Hepatocyte (in vitro differentiated cells): ENCODE results near the gene DNAJB5.

Source experiments
- EZH2 ChIP-seq: fragments of 200-600 bp; sonication (generic); IDR thresholded peaks from 2 replicates; pipeline ENCODE4 v1.6.1; 2016; ENCODE audit warnings: antibody characterized with exemption, mild to moderate bottlenecking, borderline replicate concordance
- TF ChIP-seq, protein P1 (sequence below): fragments of 200-600 bp; sonication (generic); IDR thresholded peaks from 2 replicates; pipeline ENCODE4 v1.5.1; 2016; ENCODE audit warnings: antibody characterized with exemption, mild to moderate bottlenecking; ENCODE audit not compliant: poor library complexity

DNA sequence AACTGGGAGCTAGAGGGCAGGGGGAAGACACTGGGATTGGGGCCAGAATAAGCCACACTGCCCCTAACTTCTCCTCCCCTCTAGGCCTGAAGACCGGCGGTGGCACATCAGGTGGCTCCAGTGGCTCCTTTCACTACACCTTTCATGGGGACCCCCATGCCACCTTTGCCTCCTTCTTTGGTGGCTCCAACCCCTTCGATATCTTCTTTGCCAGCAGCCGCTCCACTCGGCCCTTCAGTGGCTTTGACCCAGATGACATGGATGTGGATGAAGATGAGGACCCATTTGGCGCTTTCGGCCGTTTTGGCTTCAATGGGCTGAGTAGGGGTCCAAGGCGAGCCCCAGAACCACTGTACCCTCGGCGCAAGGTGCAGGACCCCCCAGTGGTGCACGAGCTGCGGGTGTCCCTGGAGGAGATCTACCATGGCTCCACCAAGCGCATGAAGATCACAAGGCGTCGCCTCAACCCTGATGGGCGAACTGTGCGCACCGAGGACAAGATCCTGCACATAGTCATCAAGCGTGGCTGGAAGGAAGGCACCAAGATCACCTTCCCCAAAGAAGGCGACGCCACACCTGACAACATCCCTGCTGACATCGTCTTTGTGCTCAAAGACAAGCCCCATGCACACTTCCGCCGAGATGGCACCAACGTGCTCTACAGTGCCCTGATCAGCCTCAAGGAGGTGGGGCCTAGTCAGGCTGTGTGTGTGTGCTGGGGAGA lies 6.8 kb downstream of the DNAJB5 start:
- TF ChIP-seq, protein P1, sequence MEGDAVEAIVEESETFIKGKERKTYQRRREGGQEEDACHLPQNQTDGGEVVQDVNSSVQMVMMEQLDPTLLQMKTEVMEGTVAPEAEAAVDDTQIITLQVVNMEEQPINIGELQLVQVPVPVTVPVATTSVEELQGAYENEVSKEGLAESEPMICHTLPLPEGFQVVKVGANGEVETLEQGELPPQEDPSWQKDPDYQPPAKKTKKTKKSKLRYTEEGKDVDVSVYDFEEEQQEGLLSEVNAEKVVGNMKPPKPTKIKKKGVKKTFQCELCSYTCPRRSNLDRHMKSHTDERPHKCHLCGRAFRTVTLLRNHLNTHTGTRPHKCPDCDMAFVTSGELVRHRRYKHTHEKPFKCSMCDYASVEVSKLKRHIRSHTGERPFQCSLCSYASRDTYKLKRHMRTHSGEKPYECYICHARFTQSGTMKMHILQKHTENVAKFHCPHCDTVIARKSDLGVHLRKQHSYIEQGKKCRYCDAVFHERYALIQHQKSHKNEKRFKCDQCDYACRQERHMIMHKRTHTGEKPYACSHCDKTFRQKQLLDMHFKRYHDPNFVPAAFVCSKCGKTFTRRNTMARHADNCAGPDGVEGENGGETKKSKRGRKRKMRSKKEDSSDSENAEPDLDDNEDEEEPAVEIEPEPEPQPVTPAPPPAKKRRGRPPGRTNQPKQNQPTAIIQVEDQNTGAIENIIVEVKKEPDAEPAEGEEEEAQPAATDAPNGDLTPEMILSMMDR: no peak
- TF ChIP-seq EZH2: no peak
